SK-N-SH (cell line): ENCODE measurements around the gene COL3A1. TPM values are rescaled to one million over a fixed set of nuclear protein-coding genes. Genes with fewer than 3 reads are reported as not detected.

Source experiments
- CHD2 ChIP-seq: fragments of 150-350 bp; IDR thresholded peaks from 2 replicates; pipeline ENCODE4 v1.6.1; 2018; ENCODE audit warnings: low read length; ENCODE audit not compliant: partially characterized antibody
- EP300 ChIP-seq, 2 experiments: IDR thresholded peaks; 2 replicates each; pipeline versions ENCODE4 v1.4.0 to v1.6.1; 2012; ENCODE audit warnings: borderline replicate concordance in 1 of 2, low read depth in 1 of 2, low read length in 1 of 2
- MEF2A ChIP-seq: IDR thresholded peaks from 2 replicates; pipeline ENCODE4 v1.4.0; 2012; ENCODE audit warnings: low read depth, borderline replicate concordance
- MXI1 ChIP-seq: IDR thresholded peaks from 2 replicates; pipeline ENCODE4 v1.6.1; 2012; ENCODE audit warnings: mild to moderate bottlenecking, low read depth, low read length, improper control_type of control experiment
- NFIC ChIP-seq: IDR thresholded peaks from 2 replicates; pipeline ENCODE4 v1.4.0; 2012; ENCODE audit warnings: borderline replicate concordance
- NRF1 ChIP-seq: IDR thresholded peaks from 2 replicates; pipeline ENCODE4 v1.6.1; 2012; ENCODE audit warnings: low read depth, mild to moderate bottlenecking, low read length
- RAD21 ChIP-seq: IDR thresholded peaks from 2 replicates; pipeline ENCODE4 v1.6.1; 2012; ENCODE audit warnings: mild to moderate bottlenecking, low read length
- RCOR1 ChIP-seq: fragments of 150-350 bp; IDR thresholded peaks from 2 replicates; pipeline ENCODE4 v1.6.1; 2017; ENCODE audit warnings: antibody characterized with exemption, low read length
- RFX5 ChIP-seq: IDR thresholded peaks from 2 replicates; pipeline ENCODE4 v1.6.1; 2012; ENCODE audit warnings: mild to moderate bottlenecking, improper control_type of control experiment, low read length
- RXRA ChIP-seq: IDR thresholded peaks from 2 replicates; pipeline ENCODE4 v1.4.0; 2012; ENCODE audit warnings: low read depth, mild to moderate bottlenecking, borderline replicate concordance
- SIN3A ChIP-seq: IDR thresholded peaks from 2 replicates; pipeline ENCODE4 v1.6.1; 2012; ENCODE audit warnings: low read depth, mild to moderate bottlenecking, low read length, moderate library complexity, borderline replicate concordance
- SMC3 ChIP-seq: IDR thresholded peaks from 2 replicates; pipeline ENCODE4 v1.6.1; 2012; ENCODE audit warnings: low read depth, low read length, improper control_type of control experiment
- polyA plus RNA-seq, 3 experiments: library from polyadenylated mRNA; depleted of rRNA; stranded (reverse); fragments of >200 nt; gene quantifications; 2 replicates each; pipeline ENCODE4 v1.2.3, GENCODE V29; 2012
- TF ChIP-seq, protein P1 (sequence below): IDR thresholded peaks from 2 replicates; pipeline ENCODE4; 2012
- TF ChIP-seq, protein P2 (sequence below): IDR thresholded peaks from 2 replicates; pipeline ENCODE4 v1.6.1; 2012; ENCODE audit warnings: mild to moderate bottlenecking, low read depth, low read length, moderate library complexity
- TF ChIP-seq, protein P3 (sequence below): fragments of 150-350 bp; IDR thresholded peaks from 2 replicates; pipeline ENCODE4 v1.6.1; 2017; ENCODE audit warnings: antibody characterized with exemption, low read length, low read depth, borderline replicate concordance
- TF ChIP-seq, protein P4 (sequence below): IDR thresholded peaks from 2 replicates; pipeline ENCODE4 v1.4.0; 2012; ENCODE audit warnings: low read depth, borderline replicate concordance
- TF ChIP-seq, protein P5 (sequence below): fragments of 200-600 bp; sonication (generic); IDR thresholded peaks from 2 replicates; pipeline ENCODE4 v1.6.1; 2017; ENCODE audit warnings: antibody characterized with exemption, mild to moderate bottlenecking, moderate library complexity

COL3A1 gene
- polyA plus RNA-seq, 1 of the 3 experiments (the other 2 are of a cell fraction): 987 TPM

DNA sequence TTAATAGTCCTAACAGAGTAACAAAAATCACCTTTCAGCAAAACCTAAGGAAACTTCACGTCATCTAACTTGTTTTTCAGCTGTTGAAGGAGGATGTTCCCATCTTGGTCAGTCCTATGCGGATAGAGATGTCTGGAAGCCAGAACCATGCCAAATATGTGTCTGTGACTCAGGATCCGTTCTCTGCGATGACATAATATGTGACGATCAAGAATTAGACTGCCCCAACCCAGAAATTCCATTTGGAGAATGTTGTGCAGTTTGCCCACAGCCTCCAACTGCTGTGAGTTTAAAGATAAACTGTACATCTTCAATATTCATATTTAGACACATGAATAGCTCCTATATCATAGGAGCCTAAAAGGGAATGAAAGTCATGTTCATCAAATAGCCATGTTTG, 10.5 kb downstream of the COL3A1 start (continued):
- TF ChIP-seq, protein P1, sequence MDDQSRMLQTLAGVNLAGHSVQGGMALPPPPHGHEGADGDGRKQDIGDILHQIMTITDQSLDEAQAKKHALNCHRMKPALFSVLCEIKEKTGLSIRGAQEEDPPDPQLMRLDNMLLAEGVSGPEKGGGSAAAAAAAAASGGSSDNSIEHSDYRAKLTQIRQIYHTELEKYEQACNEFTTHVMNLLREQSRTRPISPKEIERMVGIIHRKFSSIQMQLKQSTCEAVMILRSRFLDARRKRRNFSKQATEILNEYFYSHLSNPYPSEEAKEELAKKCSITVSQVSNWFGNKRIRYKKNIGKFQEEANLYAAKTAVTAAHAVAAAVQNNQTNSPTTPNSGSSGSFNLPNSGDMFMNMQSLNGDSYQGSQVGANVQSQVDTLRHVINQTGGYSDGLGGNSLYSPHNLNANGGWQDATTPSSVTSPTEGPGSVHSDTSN: peak; percentile 82
- TF ChIP-seq, protein P2, sequence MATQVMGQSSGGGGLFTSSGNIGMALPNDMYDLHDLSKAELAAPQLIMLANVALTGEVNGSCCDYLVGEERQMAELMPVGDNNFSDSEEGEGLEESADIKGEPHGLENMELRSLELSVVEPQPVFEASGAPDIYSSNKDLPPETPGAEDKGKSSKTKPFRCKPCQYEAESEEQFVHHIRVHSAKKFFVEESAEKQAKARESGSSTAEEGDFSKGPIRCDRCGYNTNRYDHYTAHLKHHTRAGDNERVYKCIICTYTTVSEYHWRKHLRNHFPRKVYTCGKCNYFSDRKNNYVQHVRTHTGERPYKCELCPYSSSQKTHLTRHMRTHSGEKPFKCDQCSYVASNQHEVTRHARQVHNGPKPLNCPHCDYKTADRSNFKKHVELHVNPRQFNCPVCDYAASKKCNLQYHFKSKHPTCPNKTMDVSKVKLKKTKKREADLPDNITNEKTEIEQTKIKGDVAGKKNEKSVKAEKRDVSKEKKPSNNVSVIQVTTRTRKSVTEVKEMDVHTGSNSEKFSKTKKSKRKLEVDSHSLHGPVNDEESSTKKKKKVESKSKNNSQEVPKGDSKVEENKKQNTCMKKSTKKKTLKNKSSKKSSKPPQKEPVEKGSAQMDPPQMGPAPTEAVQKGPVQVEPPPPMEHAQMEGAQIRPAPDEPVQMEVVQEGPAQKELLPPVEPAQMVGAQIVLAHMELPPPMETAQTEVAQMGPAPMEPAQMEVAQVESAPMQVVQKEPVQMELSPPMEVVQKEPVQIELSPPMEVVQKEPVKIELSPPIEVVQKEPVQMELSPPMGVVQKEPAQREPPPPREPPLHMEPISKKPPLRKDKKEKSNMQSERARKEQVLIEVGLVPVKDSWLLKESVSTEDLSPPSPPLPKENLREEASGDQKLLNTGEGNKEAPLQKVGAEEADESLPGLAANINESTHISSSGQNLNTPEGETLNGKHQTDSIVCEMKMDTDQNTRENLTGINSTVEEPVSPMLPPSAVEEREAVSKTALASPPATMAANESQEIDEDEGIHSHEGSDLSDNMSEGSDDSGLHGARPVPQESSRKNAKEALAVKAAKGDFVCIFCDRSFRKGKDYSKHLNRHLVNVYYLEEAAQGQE: no peak
- TF ChIP-seq MXI1 (no peak), RAD21 (no peak), CHD2 (no peak), RFX5 (no peak), RCOR1 (no peak), SIN3A (no peak), SMC3 (no peak), EP300 (IDR thresholded peaks at IDR 0.05; ENCODE audit: borderline replicate concordance in 1 of 2, low read depth in 1 of 2, low read length in 1 of 2) (peak in 1 of 2 experiments; percentile 90; a peak in 2 of 4 replicates), RXRA (no peak), NFIC (peak; percentile 91), NRF1 (no peak), MEF2A (0 out of 2 replicates have a peak, but pooled peaks have one; percentile 22)
- TF ChIP-seq, protein P3, sequence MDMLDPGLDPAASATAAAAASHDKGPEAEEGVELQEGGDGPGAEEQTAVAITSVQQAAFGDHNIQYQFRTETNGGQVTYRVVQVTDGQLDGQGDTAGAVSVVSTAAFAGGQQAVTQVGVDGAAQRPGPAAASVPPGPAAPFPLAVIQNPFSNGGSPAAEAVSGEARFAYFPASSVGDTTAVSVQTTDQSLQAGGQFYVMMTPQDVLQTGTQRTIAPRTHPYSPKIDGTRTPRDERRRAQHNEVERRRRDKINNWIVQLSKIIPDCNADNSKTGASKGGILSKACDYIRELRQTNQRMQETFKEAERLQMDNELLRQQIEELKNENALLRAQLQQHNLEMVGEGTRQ: no peak
- TF ChIP-seq, protein P4, sequence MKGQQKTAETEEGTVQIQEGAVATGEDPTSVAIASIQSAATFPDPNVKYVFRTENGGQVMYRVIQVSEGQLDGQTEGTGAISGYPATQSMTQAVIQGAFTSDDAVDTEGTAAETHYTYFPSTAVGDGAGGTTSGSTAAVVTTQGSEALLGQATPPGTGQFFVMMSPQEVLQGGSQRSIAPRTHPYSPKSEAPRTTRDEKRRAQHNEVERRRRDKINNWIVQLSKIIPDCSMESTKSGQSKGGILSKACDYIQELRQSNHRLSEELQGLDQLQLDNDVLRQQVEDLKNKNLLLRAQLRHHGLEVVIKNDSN: no peak
- TF ChIP-seq, protein P5, sequence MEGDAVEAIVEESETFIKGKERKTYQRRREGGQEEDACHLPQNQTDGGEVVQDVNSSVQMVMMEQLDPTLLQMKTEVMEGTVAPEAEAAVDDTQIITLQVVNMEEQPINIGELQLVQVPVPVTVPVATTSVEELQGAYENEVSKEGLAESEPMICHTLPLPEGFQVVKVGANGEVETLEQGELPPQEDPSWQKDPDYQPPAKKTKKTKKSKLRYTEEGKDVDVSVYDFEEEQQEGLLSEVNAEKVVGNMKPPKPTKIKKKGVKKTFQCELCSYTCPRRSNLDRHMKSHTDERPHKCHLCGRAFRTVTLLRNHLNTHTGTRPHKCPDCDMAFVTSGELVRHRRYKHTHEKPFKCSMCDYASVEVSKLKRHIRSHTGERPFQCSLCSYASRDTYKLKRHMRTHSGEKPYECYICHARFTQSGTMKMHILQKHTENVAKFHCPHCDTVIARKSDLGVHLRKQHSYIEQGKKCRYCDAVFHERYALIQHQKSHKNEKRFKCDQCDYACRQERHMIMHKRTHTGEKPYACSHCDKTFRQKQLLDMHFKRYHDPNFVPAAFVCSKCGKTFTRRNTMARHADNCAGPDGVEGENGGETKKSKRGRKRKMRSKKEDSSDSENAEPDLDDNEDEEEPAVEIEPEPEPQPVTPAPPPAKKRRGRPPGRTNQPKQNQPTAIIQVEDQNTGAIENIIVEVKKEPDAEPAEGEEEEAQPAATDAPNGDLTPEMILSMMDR: no peak
- TF ChIP-seq, all 33 proteins: peak for 11
